A172 (cell line): ENCODE data around the gene PAQR4. TPM values are rescaled to one million over a fixed set of nuclear protein-coding genes. Genes with fewer than 3 reads are reported as not detected.
A peak's percentile ranks its signal among the peaks of the same experiment; 100 is the strongest.

Experiments used
- DNase-seq: peaks from one replicate; pipeline ENCODE4 v3.0.0-alpha.2; 2015; ENCODE audit warnings: low spot score
- total RNA-seq: library from RNA; depleted of rRNA; stranded (reverse); fragments of >200 nt; shearing (Covaris generic); gene quantifications from 2 replicates; pipeline ENCODE4 v1.2.3, GENCODE V29; 2014; rRNA removed

PAQR4 gene
- total RNA-seq, 1 experiment from 2014 or later = 47.4 TPM

DNA sequence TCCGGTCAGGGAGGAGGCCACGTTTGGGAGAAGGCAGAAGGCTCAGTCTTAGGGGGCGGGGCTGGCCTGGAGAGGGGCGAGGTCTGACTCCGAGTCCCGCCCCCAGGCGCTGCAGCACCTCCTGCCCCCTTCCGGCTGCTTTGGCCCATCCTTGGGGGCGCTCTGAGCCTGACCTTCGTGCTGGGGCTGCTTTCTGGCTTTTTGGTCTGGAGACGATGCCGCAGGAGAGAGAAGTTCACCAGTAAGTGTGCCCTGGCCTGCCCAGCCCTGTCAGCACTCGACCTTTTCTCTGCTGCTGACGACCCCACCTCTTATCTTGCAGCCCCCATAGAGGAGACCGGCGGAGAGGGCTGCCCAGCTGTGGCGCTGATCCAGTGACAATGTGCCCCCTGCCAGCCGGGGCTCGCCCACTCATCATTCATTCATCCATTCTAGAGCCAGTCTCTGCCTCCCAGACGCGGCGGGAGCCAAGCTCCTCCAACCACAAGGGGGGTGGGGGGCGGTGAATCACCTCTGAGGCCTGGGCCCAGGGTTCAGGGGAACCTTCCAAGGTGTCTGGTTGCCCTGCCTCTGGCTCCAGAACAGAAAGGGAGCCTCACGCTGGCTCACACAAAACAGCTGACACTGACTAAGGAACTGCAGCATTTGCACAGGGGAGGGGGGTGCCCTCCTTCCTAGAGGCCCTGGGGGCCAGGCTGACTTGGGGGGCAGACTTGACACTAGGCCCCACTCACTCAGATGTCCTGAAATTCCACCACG, 52.5 kb downstream of the PAQR4 start:
- peak; percentile 97 for DNase-seq

DNA sequence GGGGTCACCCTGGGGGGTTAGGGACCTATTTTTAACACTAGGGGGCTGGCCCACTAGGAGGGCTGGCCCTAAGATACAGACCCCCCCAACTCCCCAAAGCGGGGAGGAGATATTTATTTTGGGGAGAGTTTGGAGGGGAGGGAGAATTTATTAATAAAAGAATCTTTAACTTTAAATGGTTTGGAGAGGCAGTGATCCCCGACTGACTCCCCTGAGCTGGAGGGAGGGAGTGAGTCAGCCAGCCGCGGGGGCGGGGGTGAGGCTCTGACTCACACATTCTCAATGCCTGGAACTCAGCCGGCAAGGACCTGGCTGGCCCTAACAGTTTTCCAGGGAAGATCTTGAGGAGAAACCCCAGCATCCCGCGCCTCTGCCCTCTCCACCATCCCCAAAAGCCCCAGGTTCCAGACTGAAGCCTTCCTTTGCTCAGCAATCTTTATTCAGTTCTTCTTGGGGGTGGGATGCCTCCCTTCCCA, 53.1 kb downstream of the PAQR4 start:
- peak; percentile 97 for DNase-seq

DNA sequence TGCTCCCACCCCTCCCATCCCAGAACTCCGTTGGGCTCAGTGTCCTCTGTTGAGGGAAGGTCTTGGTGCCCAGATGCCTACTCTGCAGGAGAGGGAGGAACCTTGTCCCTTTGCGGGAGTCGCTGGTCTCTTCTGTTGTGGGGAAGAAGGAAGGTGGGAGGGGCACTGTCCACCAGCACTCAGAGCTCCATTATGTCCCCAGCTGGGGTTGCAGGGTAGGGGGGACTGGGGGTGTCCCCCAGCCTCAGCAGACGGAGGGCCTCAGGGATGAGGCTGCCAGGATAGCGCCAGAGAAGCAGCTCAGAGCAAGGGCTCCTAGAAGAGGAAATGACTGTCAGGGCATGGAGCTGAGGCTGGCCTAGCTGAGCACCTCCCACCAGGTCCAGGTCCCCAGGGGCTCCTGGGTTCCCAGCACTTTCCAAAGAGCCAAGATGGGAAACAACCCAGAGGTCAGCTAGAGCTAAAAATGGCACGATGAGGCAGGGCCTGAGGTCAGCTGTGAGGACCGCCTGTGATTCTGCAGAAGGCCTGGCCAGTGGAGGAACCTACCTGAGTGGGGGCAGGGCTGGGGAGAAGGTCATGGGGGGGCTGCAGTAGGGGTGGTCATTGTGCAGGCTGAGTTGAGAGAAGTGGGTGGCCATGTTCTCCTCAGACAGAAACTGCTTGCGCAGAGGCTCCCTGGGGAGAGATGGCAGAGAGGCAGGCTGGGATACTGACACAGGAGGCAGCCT, 53.7 kb downstream of the PAQR4 start:
- no peak for DNase-seq

Other genes with a start within 250 kb of the PAQR4 start
- 1.4 and 2.6 TPM in 2 replicates for gene PRSS27, start 249.1 kb upstream of the PAQR4 start, total RNA-seq
- gene SRRM2, start 216.7 kb upstream of the PAQR4 start, total RNA-seq = 30.0 and 49.0 TPM in 2 replicates
- gene ELOB, start 192.1 kb upstream of the PAQR4 start, total RNA-seq = 397 and 571 TPM in 2 replicates
- 0.17 and 0.36 TPM in 2 replicates for gene PRSS33, start 181.8 kb upstream of the PAQR4 start, total RNA-seq
- gene PRSS41, start 170.9 kb upstream of the PAQR4 start, total RNA-seq = not detected in 2 replicates
- gene PRSS21, start 152.1 kb upstream of the PAQR4 start, total RNA-seq = not detected in 2 replicates
- gene ZG16B, start 139.0 kb upstream of the PAQR4 start, total RNA-seq = 1.3 and 1.8 TPM in 2 replicates
- gene PRSS22, start 111.2 kb upstream of the PAQR4 start, total RNA-seq = not detected in 2 replicates
- gene FLYWCH2, start 86.1 kb upstream of the PAQR4 start, total RNA-seq = 66.3 and 88.4 TPM in 2 replicates
- 41.3 and 41.6 TPM in 2 replicates for gene FLYWCH1, start 57.4 kb upstream of the PAQR4 start, total RNA-seq
- gene KREMEN2, start 5.1 kb upstream of the PAQR4 start, total RNA-seq = 1.7 and 3.5 TPM in 2 replicates
- 50.8 and 63.1 TPM in 2 replicates for gene PKMYT1, start 11.1 kb downstream of the PAQR4 start, total RNA-seq
- 0.16 TPM in 1 of 2 replicates, not detected in the other for gene CLDN9, start 43.6 kb downstream of the PAQR4 start, total RNA-seq
- 0.41 TPM in 1 of 2 replicates, not detected in the other for gene CLDN6, start 48.8 kb downstream of the PAQR4 start, total RNA-seq
- 510 and 551 TPM in 2 replicates for gene TNFRSF12A, start 51.0 kb downstream of the PAQR4 start, total RNA-seq
- gene HCFC1R1, start 54.6 kb downstream of the PAQR4 start, total RNA-seq = 54.7 and 71.1 TPM in 2 replicates
- 32.1 and 35.2 TPM in 2 replicates for gene THOC6, start 54.7 kb downstream of the PAQR4 start, total RNA-seq
- gene BICDL2, start 67.6 kb downstream of the PAQR4 start, total RNA-seq = not detected in 2 replicates
- gene MMP25, start 77.2 kb downstream of the PAQR4 start, total RNA-seq = 0.53 and 1.6 TPM in 2 replicates
- 113 and 115 TPM in 2 replicates for gene IL32, start 96.3 kb downstream of the PAQR4 start, total RNA-seq
- gene ZSCAN10, start 129.9 kb downstream of the PAQR4 start, total RNA-seq = not detected in 2 replicates
- 21.0 and 22.4 TPM in 2 replicates for gene ZNF205, start 143.2 kb downstream of the PAQR4 start, total RNA-seq
- gene ZNF213, start 165.7 kb downstream of the PAQR4 start, total RNA-seq = 2.1 and 4.6 TPM in 2 replicates
- gene OR1F1, start 218.9 kb downstream of the PAQR4 start, total RNA-seq = not detected in 2 replicates